HL-60 (cell line): ENCODE results near the gene PHYHIPL.

Source experiments
- DNase-seq, 2 experiments: peaks; one replicate each; pipeline ENCODE4 v3.0.0-alpha.2; 2010 to 2020; ENCODE audit warnings: low read depth in 1 of 2, low spot score in 1 of 2
- H3K27ac ChIP-seq: fragments of 250-450 bp; sonication (Bioruptor Pico); replicated peaks from 2 replicates; pipeline ENCODE4 v1.5.1; 2020; ENCODE audit warnings: mild to moderate bottlenecking, moderate library complexity
- H3K27me3 ChIP-seq: fragments of 250-450 bp; sonication (Bioruptor Pico); 2 replicates; pipeline ENCODE4 v1.5.1; 2021; ENCODE audit warnings: mild to moderate bottlenecking, moderate library complexity; ENCODE audit not compliant: insufficient read depth, poor library complexity, severe bottlenecking
- H3K4me3 ChIP-seq: replicated peaks from 2 replicates; pipeline ENCODE4 v1.5.1; 2011; ENCODE audit warnings: mild to moderate bottlenecking, control low read depth, low read length; ENCODE audit not compliant: insufficient read depth
- GABPA ChIP-seq: IDR thresholded peaks from 2 replicates; pipeline ENCODE4 v1.6.1; 2012; ENCODE audit warnings: low read depth
- POLR2AphosphoS5 ChIP-seq: IDR thresholded peaks from 2 replicates; pipeline ENCODE4 v1.6.1; 2012; ENCODE audit warnings: low read depth
- SPI1 ChIP-seq: IDR thresholded peaks from 2 replicates; pipeline ENCODE4 v1.6.1; 2012; ENCODE audit warnings: low read depth, mild to moderate bottlenecking, borderline replicate concordance
- TF ChIP-seq, protein P1 (sequence below): IDR thresholded peaks from one replicate; pipeline ENCODE4 v1.5.1; 2011; ENCODE audit warnings: low read length, control low read depth, inconsistent platforms; ENCODE audit not compliant: insufficient read depth
- TF ChIP-seq, protein P2 (sequence below): IDR thresholded peaks from 2 replicates; pipeline ENCODE4 v1.6.1; 2012; ENCODE audit warnings: low read depth; ENCODE audit not compliant: insufficient replicate concordance

Gene PHYHIPL

DNA sequence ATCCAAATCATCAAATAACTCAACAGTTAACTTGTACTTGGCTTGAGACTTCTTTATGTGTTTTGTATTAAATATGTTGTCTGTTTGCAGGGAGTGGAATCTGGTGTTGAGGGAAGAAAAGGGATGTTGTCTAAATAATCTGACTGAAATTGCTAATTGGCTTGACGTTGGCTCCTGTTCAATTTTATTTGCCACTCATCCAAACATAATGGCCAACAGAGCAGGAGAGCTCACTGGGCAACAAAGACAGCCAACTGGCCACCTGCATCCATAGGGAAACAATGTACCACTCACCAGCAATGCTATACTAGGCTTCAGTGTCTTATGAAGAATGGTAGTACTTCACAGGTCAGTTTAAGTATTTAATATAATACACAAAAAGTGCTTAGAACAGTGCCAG, 105.4 kb downstream of the PHYHIPL start:
- TF ChIP-seq SPI1 (no peak), GABPA (no peak), POLR2AphosphoS5 (no peak)
- TF ChIP-seq, protein P1, sequence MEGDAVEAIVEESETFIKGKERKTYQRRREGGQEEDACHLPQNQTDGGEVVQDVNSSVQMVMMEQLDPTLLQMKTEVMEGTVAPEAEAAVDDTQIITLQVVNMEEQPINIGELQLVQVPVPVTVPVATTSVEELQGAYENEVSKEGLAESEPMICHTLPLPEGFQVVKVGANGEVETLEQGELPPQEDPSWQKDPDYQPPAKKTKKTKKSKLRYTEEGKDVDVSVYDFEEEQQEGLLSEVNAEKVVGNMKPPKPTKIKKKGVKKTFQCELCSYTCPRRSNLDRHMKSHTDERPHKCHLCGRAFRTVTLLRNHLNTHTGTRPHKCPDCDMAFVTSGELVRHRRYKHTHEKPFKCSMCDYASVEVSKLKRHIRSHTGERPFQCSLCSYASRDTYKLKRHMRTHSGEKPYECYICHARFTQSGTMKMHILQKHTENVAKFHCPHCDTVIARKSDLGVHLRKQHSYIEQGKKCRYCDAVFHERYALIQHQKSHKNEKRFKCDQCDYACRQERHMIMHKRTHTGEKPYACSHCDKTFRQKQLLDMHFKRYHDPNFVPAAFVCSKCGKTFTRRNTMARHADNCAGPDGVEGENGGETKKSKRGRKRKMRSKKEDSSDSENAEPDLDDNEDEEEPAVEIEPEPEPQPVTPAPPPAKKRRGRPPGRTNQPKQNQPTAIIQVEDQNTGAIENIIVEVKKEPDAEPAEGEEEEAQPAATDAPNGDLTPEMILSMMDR, result no peak
- TF ChIP-seq, protein P2, sequence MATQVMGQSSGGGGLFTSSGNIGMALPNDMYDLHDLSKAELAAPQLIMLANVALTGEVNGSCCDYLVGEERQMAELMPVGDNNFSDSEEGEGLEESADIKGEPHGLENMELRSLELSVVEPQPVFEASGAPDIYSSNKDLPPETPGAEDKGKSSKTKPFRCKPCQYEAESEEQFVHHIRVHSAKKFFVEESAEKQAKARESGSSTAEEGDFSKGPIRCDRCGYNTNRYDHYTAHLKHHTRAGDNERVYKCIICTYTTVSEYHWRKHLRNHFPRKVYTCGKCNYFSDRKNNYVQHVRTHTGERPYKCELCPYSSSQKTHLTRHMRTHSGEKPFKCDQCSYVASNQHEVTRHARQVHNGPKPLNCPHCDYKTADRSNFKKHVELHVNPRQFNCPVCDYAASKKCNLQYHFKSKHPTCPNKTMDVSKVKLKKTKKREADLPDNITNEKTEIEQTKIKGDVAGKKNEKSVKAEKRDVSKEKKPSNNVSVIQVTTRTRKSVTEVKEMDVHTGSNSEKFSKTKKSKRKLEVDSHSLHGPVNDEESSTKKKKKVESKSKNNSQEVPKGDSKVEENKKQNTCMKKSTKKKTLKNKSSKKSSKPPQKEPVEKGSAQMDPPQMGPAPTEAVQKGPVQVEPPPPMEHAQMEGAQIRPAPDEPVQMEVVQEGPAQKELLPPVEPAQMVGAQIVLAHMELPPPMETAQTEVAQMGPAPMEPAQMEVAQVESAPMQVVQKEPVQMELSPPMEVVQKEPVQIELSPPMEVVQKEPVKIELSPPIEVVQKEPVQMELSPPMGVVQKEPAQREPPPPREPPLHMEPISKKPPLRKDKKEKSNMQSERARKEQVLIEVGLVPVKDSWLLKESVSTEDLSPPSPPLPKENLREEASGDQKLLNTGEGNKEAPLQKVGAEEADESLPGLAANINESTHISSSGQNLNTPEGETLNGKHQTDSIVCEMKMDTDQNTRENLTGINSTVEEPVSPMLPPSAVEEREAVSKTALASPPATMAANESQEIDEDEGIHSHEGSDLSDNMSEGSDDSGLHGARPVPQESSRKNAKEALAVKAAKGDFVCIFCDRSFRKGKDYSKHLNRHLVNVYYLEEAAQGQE, result no peak
- Histone ChIP-seq H3K27ac (no peak overlapping the region), H3K27me3 (no peaks in the 10 kb centered on the region), H3K4me3 (no peak overlapping the region)
- no peak for DNase-seq

DNA sequence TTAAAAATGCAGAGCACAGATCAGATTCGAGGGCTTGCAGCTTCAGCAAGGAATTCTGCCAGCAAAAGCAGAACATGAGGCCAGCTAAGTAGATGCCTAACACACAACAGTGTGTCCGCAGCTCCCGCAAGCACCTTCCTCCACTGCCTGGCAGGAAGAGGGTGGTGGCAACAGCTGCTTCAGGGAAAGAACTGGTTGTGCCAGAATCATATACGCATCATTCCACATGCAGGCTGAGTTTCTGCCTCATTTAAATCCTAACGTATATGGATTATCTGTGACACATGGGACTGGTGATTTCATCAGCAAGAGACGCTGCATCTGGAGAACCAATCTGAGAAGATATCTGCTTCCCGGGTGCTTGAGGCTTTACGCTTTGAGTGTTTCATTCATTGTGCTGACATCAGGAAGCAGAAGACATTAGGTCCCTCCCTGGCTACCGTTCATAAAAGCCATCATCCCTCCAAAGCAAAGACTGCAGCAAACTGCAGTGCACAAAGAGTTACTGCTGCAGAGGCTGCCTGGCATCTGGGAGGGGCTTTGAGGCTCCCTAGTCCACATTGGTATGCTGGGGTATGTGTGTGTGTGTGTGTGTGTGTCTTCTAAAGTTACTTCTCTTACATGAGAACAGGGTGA, 107.1 kb downstream of the PHYHIPL start:
- H3K27ac ChIP-seq, result no peak overlapping the region
- TF ChIP-seq, protein P1, result no peak
- TF ChIP-seq SPI1, result no peak
- no peak for TF ChIP-seq POLR2AphosphoS5
- TF ChIP-seq, protein P2, result no peak
- no peak for TF ChIP-seq GABPA
- H3K4me3 ChIP-seq, result no peak overlapping the region
- no peaks in the 10 kb centered on the region for H3K27me3 ChIP-seq
- no peak for DNase-seq

DNA sequence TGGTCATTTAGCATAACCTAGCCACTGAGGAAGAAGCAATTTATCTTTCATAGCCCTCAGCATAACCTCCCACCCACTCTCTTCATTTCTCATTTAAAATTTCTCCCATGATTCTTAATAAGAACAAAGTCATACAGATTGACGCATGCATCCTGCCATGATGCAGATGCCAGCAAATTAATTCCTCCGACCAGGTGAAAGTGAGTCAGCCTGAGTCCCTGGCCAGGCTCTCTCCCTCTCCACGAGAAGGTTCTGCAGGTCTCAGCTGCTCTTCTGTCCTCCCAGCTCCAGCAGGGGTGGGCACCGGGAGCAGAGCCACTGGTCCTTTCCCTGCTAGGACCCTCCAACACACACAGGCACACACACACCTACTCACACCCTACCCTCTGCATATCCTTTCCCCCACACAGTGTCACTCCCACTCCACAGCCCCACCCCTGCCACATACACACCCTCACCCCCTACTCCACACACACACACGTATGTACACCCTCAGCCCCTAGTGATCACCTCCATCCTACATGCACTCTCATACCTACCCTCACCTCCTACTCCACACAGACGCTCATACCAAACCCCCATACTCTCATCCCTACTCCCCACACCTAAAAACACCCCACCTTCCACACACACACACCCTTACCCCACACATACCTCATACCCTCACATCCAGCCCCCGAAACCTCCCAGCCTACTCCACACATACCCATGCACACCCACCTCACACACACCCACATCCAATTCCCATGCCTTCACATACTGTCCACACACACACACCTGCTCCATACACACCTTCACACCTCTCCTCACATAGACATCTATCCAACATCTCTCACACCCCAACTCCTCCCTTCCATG, 107.9 kb downstream of the PHYHIPL start:
- no peak for DNase-seq
- no peak overlapping the region for H3K27ac ChIP-seq

More for the DNA sequence above, 107.9 kb downstream of the PHYHIPL start:
- TF ChIP-seq GABPA, result no peak
- TF ChIP-seq, protein P2, result no peak
- TF ChIP-seq, protein P1, result no peak
- TF ChIP-seq POLR2AphosphoS5, result no peak
- no peak for TF ChIP-seq SPI1
- no peak overlapping the region for H3K4me3 ChIP-seq
- H3K27me3 ChIP-seq, result no peaks in the 10 kb centered on the region
